ENCODE results near the gene HEXB. TPM values are rescaled to one million over a fixed set of nuclear protein-coding genes. Genes with fewer than 3 reads are reported as not detected.

Gene HEXB
- total and polyA plus RNA-seq, 2 of the 13 experiments (the other 11 are each of a cell fraction or from before 2014, with no cell fraction given): 100 to 104 TPM

DNA sequence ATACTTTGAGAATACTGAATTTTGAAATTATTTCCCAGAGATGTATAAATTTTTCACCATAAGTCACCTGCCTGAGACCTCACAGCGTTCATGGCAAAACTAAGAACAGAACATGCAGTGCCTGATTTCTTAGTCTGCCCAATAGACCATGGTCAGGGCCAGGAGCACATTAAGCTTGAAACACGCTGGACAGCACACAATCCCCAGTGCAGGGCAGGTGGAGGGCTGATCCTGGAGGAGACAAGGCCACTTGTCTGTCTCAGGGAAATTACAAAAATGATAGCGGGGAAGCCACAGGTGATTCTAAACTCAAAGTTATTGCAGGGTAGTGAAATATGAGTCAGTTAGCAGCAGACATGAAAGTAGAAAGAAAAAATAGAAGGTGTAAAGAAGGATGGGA lies 25.9 kb upstream of the HEXB start (continued):
- TF ChIP-seq, protein P1, sequence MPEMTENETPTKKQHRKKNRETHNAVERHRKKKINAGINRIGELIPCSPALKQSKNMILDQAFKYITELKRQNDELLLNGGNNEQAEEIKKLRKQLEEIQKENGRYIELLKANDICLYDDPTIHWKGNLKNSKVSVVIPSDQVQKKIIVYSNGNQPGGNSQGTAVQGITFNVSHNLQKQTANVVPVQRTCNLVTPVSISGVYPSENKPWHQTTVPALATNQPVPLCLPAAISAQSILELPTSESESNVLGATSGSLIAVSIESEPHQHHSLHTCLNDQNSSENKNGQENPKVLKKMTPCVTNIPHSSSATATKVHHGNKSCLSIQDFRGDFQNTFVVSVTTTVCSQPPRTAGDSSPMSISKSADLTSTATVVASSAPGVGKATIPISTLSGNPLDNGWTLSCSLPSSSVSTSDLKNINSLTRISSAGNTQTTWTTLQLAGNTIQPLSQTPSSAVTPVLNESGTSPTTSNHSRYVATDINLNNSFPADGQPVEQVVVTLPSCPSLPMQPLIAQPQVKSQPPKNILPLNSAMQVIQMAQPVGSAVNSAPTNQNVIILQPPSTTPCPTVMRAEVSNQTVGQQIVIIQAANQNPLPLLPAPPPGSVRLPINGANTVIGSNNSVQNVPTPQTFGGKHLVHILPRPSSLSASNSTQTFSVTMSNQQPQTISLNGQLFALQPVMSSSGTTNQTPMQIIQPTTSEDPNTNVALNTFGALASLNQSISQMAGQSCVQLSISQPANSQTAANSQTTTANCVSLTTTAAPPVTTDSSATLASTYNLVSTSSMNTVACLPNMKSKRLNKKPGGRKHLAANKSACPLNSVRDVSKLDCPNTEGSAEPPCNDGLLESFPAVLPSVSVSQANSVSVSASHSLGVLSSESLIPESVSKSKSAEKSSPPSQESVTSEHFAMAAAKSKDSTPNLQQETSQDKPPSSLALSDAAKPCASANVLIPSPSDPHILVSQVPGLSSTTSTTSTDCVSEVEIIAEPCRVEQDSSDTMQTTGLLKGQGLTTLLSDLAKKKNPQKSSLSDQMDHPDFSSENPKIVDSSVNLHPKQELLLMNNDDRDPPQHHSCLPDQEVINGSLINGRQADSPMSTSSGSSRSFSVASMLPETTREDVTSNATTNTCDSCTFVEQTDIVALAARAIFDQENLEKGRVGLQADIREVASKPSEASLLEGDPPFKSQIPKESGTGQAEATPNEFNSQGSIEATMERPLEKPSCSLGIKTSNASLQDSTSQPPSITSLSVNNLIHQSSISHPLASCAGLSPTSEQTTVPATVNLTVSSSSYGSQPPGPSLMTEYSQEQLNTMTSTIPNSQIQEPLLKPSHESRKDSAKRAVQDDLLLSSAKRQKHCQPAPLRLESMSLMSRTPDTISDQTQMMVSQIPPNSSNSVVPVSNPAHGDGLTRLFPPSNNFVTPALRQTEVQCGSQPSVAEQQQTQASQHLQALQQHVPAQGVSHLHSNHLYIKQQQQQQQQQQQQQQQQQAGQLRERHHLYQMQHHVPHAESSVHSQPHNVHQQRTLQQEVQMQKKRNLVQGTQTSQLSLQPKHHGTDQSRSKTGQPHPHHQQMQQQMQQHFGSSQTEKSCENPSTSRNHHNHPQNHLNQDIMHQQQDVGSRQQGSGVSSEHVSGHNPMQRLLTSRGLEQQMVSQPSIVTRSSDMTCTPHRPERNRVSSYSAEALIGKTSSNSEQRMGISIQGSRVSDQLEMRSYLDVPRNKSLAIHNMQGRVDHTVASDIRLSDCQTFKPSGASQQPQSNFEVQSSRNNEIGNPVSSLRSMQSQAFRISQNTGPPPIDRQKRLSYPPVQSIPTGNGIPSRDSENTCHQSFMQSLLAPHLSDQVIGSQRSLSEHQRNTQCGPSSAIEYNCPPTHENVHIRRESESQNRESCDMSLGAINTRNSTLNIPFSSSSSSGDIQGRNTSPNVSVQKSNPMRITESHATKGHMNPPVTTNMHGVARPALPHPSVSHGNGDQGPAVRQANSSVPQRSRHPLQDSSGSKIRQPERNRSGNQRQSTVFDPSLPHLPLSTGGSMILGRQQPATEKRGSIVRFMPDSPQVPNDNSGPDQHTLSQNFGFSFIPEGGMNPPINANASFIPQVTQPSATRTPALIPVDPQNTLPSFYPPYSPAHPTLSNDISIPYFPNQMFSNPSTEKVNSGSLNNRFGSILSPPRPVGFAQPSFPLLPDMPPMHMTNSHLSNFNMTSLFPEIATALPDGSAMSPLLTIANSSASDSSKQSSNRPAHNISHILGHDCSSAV (CRISPR knock-in tag; IDR thresholded peaks at IDR 0.05; ENCODE audit: borderline replicate concordance): no peak
- TF ChIP-seq, protein P2, sequence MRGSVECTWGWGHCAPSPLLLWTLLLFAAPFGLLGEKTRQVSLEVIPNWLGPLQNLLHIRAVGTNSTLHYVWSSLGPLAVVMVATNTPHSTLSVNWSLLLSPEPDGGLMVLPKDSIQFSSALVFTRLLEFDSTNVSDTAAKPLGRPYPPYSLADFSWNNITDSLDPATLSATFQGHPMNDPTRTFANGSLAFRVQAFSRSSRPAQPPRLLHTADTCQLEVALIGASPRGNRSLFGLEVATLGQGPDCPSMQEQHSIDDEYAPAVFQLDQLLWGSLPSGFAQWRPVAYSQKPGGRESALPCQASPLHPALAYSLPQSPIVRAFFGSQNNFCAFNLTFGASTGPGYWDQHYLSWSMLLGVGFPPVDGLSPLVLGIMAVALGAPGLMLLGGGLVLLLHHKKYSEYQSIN (CRISPR knock-in tag; IDR thresholded peaks at IDR 0.05; ENCODE audit: borderline replicate concordance): no peak
- TF ChIP-seq WIZ (CRISPR knock-in tag; IDR thresholded peaks at IDR 0.05) (no peak), ERF (CRISPR knock-in tag; IDR thresholded peaks at IDR 0.05) (no peak), CBX2 (IDR thresholded peaks at IDR 0.05; ENCODE audit: low read depth, low read length) (no peak), CBX2 (CRISPR knock-in tag; IDR thresholded peaks at IDR 0.05; ENCODE audit: low read depth) (no peak), ZNF546 (CRISPR knock-in tag; conservative IDR thresholded peaks at IDR 0.05) (no peak)
- TF ChIP-seq, protein P3, sequence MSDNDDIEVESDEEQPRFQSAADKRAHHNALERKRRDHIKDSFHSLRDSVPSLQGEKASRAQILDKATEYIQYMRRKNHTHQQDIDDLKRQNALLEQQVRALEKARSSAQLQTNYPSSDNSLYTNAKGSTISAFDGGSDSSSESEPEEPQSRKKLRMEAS (IDR thresholded peaks at IDR 0.05): no peak
- TF ChIP-seq, protein P4, sequence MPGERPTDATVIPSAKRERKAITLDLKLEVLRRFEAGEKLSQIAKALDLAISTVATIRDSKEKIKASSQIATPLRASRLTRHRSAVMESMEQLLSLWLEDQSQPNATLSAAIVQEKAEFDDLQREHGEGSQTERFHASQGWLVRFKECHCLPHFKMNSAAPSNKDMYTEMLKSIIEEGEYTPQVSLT (CRISPR knock-in tag; IDR thresholded peaks at IDR 0.05; ENCODE audit: borderline replicate concordance, low read depth): no peak

Measured in HepG2 (cell line).